ENCODE data around the gene STAT5B. TPM values are rescaled to one million over a fixed set of nuclear protein-coding genes. Genes with fewer than 3 reads are reported as not detected.

The STAT5B gene
- 100 to 1,000 TPM; 166 to 172 TPM for total RNA-seq

GRCh38 chr17:42276359-42276608, at the start of gene STAT5B:
STAT5B (minus strand) TSS chr17:42276391; CDS start chr17:42232127, 44,264 bp downstream.

GRCh38 chr17:42287977-42288802, 12.0 kb upstream of the STAT5B start, which contains the start of gene STAT5A:
STAT5A (plus strand) TSS chr17:42288498; CDS start chr17:42289412, 914 bp downstream.

GRCh38 chr17:42193969-42194899, 82.0 kb downstream of the STAT5B start, which contains the start of gene GHDC:
GHDC (minus strand) TSS chr17:42194494; CDS start chr17:42193581, 913 bp downstream.

GRCh38 chr17:42184713-42185620, 91.2 kb downstream of the STAT5B start, which contains the start of gene HCRT:
HCRT (minus strand) TSS chr17:42185452; CDS start chr17:42185365, 87 bp downstream.

GRCh38 chr17:42180922-42181850, 95.0 kb downstream of the STAT5B start, which contains the start of gene KCNH4:
KCNH4 (minus strand) TSS chr17:42181142; CDS start chr17:42180945, 197 bp downstream.

Other genes starting within 250 kb of the STAT5B start
- gene C17orf113, start 225.8 kb downstream of the STAT5B start, total RNA-seq = under 1 TPM; 0.07 to 0.08 TPM
- not detected for gene ZNF385C, start 177.9 kb downstream of the STAT5B start, total RNA-seq
- 10 to 100 TPM; 30.1 to 30.3 TPM for gene DHX58, start 163.7 kb downstream of the STAT5B start, total RNA-seq
- gene KAT2A, start 155.0 kb downstream of the STAT5B start, total RNA-seq = 10 to 100 TPM; 35.6 to 37.6 TPM
- gene HSPB9, start 153.6 kb downstream of the STAT5B start, total RNA-seq = not detected
- gene RAB5C, start 121.4 kb downstream of the STAT5B start, total RNA-seq = 10 to 100 TPM; 78.0 to 83.4 TPM
- under 1 TPM; 0.10 to 0.14 TPM for gene KCNH4, start 95.2 kb downstream of the STAT5B start, total RNA-seq
- gene HCRT, start 90.9 kb downstream of the STAT5B start, total RNA-seq = not detected
- gene GHDC, start 81.9 kb downstream of the STAT5B start, total RNA-seq = 10 to 100 TPM; 15.8 to 16.9 TPM
- gene STAT5A, start 12.1 kb upstream of the STAT5B start, total RNA-seq = 100 to 1,000 TPM; 129 to 131 TPM
- 100 to 1,000 TPM; 123 TPM for gene STAT3, start 112.1 kb upstream of the STAT5B start, total RNA-seq
- gene CAVIN1, start 146.9 kb upstream of the STAT5B start, total RNA-seq = 1 to 10 TPM; 1.4 TPM
- gene ATP6V0A1, start 182.5 kb upstream of the STAT5B start, total RNA-seq = 1 to 10 TPM; 6.6 to 8.0 TPM